Activated CD4-positive, alpha-beta T cell treated with anti-CD3 and anti-CD28 coated beads, Interleukin-2, Interleukin-6, amounts not matched to agents 100 ng/mL and 50 ng/mL, durations not matched to agents 16 hours and 8 hours (primary cell): ENCODE results near the gene KRTAP10-12.
A peak's percentile ranks its signal among the peaks of the same experiment; 100 is the strongest.
"Not testable (repeated sequence)": the region's sequence is repeated elsewhere in the genome, so short reads cannot be mapped to it uniquely, and the experiment has no call there.

Source experiments
- DNase-seq: peaks from one replicate; pipeline ENCODE4 v3.0.0-alpha.2; 2020

KRTAP10-12 gene

GRCh38 chr21:44670642-44671432, 26.1 kb upstream of the KRTAP10-12 start:
- DNase-seq = no peak

- DNase-seq = no peak
Measured at GRCh38 chr21:44671911-44672310, 25.1 kb upstream of the KRTAP10-12 start.

- DNase-seq = no peak
Measured at GRCh38 chr21:44677881-44678280, 19.1 kb upstream of the KRTAP10-12 start.

- no peak for DNase-seq
Measured at GRCh38 chr21:44681152-44681551, 15.8 kb upstream of the KRTAP10-12 start.

GRCh38 chr21:44681861-44682579, 15.0 kb upstream of the KRTAP10-12 start, which contains the start of gene KRTAP12-1:
Gene KRTAP12-1 (minus strand): TSS chr21:44682163. CDS start chr21:44682123, 40 bp downstream.
- no peak for DNase-seq

- no peak for DNase-seq
Measured at GRCh38 chr21:44682580-44683151, 14.3 kb upstream of the KRTAP10-12 start.

GRCh38 chr21:44684077-44684476, 12.9 kb upstream of the KRTAP10-12 start:
- DNase-seq = no peak

- DNase-seq = no peak
Measured at GRCh38 chr21:44684483-44684882, 12.5 kb upstream of the KRTAP10-12 start.

- DNase-seq = not testable (repeated sequence)
Measured at GRCh38 chr21:44685050-44685449, 11.9 kb upstream of the KRTAP10-12 start.

GRCh38 chr21:44686000-44686781, 10.8 kb upstream of the KRTAP10-12 start:
- peak; percentile 27 for DNase-seq

GRCh38 chr21:44686843-44687561, 10.0 kb upstream of the KRTAP10-12 start:
- no peak for DNase-seq

- no peak for DNase-seq
Measured at GRCh38 chr21:44687671-44688070, 9.3 kb upstream of the KRTAP10-12 start.

GRCh38 chr21:44689740-44690139, 7.2 kb upstream of the KRTAP10-12 start:
- not testable (repeated sequence) for DNase-seq

- DNase-seq = no peak
Measured at GRCh38 chr21:44691686-44692085, 5.3 kb upstream of the KRTAP10-12 start.

- DNase-seq = no peak
Measured at GRCh38 chr21:44692798-44693512, 4.0 kb upstream of the KRTAP10-12 start.

- DNase-seq = no peak
Measured at GRCh38 chr21:44694776-44695175, 2.2 kb upstream of the KRTAP10-12 start.

- no peak for DNase-seq
Measured at GRCh38 chr21:44695184-44695583, 1.8 kb upstream of the KRTAP10-12 start.

- DNase-seq = no peak
Measured at GRCh38 chr21:44695641-44696040, 1.3 kb upstream of the KRTAP10-12 start.

GRCh38 chr21:44696572-44696971, 400 bp upstream of the KRTAP10-12 start:
- DNase-seq = no peak

- no peak for DNase-seq
Measured at GRCh38 chr21:44697811-44698734, 1.1 kb downstream of the KRTAP10-12 start.
